PC-3 (cell line): ENCODE results near the gene CTU1. TPM values are rescaled to one million over a fixed set of nuclear protein-coding genes. Genes with fewer than 3 reads are reported as not detected.

Experiments
- ATAC-seq: fragments of 200-7000 bp; cut with Tn5 transposase; 2 replicates; pipeline ENCODE4 v1.9.1; 2020; ENCODE audit warnings: mild to moderate bottlenecking, moderate library complexity
- BruUV-seq: library from RNA; stranded (reverse); fragments of 400-500 nt; replicated peaks from 2 replicates; lab custom pipeline; 2021; lab: Mats Ljungman, UMichigan
- CTCF ChIA-PET: fragments of 300-600 bp; sonication (Branson Sonifier 250); formaldehyde crosslinking; loops from one replicate; lab custom pipeline; 2022; ENCODE audit warnings: antibody characterized with exemption; lab: Charles Lee
- POLR2A ChIA-PET: fragments of 300-600 bp; sonication (Branson Sonifier 250); formaldehyde crosslinking; loops from one replicate; lab custom pipeline; 2022; ENCODE audit warnings: antibody characterized with exemption; ENCODE audit not compliant: unreplicated experiment; lab: Charles Lee
- DNase-seq: peaks from one replicate; pipeline ENCODE4 v3.0.0-alpha.2; 2015
- H2AFZ ChIP-seq: fragments of 300-600 bp; sonication (generic); 2 replicates; pipeline ENCODE4 v1.6.0; 2016; ENCODE audit warnings: antibody characterized with exemption, low read length
- H3F3A ChIP-seq: fragments of 300-600 bp; sonication (generic); one replicate; pipeline ENCODE4 v1.6.0; 2017; ENCODE audit warnings: antibody characterized with exemption, low read length, control low read depth, mild to moderate bottlenecking; ENCODE audit not compliant: unreplicated experiment
- H3K27ac ChIP-seq: fragments of 300-600 bp; sonication (generic); 2 replicates; pipeline ENCODE4 v1.5.1; 2016; ENCODE audit warnings: mild to moderate bottlenecking, low read length
- H3K27me3 ChIP-seq: fragments of 300-600 bp; sonication (generic); 2 replicates; pipeline ENCODE4 v1.6.1; 2016; ENCODE audit warnings: low read length, mixed read lengths
- H3K36me3 ChIP-seq: fragments of 300-600 bp; sonication (generic); 2 replicates; pipeline ENCODE4 v1.6.1; 2016; ENCODE audit warnings: low read depth, mixed run types, low read length, mixed read lengths
- H3K4me1 ChIP-seq: fragments of 300-600 bp; sonication (generic); 2 replicates; pipeline ENCODE4 v1.5.1; 2016; ENCODE audit warnings: low read length; ENCODE audit not compliant: insufficient read depth
- H3K4me2 ChIP-seq: fragments of 300-600 bp; sonication (generic); 2 replicates; pipeline ENCODE4 v1.6.0; 2016; ENCODE audit warnings: low read length
- H3K4me3 ChIP-seq: fragments of 300-600 bp; sonication (generic); 2 replicates; pipeline ENCODE4 v1.5.1; 2016; ENCODE audit warnings: mild to moderate bottlenecking, low read length, mixed read lengths
- H3K79me2 ChIP-seq: fragments of 300-600 bp; sonication (generic); 2 replicates; pipeline ENCODE4 v1.6.1; 2017; ENCODE audit warnings: low read length, mixed read lengths
- H3K9ac ChIP-seq: fragments of 300-600 bp; sonication (generic); 2 replicates; pipeline ENCODE4 v1.6.0; 2016; ENCODE audit warnings: mild to moderate bottlenecking, low read length
- H3K9me2 ChIP-seq: fragments of 300-600 bp; sonication (generic); replicated peaks from 2 replicates; pipeline ENCODE4 v1.6.1; 2016; ENCODE audit warnings: mixed run types, low read length, mixed read lengths
- H3K9me3 ChIP-seq: fragments of 300-600 bp; sonication (generic); 2 replicates; pipeline ENCODE4 v1.6.1; 2016; ENCODE audit warnings: low read length, mixed read lengths
- H4K20me1 ChIP-seq: fragments of 300-600 bp; sonication (generic); 2 replicates; pipeline ENCODE4 v1.6.1; 2016; ENCODE audit warnings: low read length, mixed read lengths
- EZH2 ChIP-seq: fragments of 300-600 bp; sonication (generic); IDR thresholded peaks from one replicate; pipeline ENCODE4 v1.6.1; 2017; ENCODE audit warnings: antibody characterized with exemption, mild to moderate bottlenecking, low read length; ENCODE audit not compliant: unreplicated experiment
- EZH2phosphoT487 ChIP-seq: fragments of 300-600 bp; sonication (generic); IDR thresholded peaks from 2 replicates; pipeline ENCODE4 v1.6.1; 2018; ENCODE audit warnings: mild to moderate bottlenecking, antibody characterized with exemption, low read length, borderline replicate concordance
- intact Hi-C: fragments of 100-400 bp; cut with micrococcal nuclease; formaldehyde crosslinking; loops from 2 replicates; pipeline ENCODE4 v1.9.0; 2023
- total RNA-seq: library from RNA; depleted of rRNA; stranded (reverse); fragments of >200 nt; gene quantifications from 2 replicates; pipeline ENCODE4 v1.2.3, GENCODE V29; 2014
- TF ChIP-seq, protein P1 (sequence below): fragments of 300-600 bp; sonication (generic); conservative IDR thresholded peaks from 2 replicates; pipeline ENCODE4 v1.5.1; 2017; ENCODE audit warnings: antibody characterized with exemption, low read depth, mild to moderate bottlenecking, low read length

CTU1 gene
- total RNA-seq, 1 experiment from 2014 or later = 29.0 TPM

DNA sequence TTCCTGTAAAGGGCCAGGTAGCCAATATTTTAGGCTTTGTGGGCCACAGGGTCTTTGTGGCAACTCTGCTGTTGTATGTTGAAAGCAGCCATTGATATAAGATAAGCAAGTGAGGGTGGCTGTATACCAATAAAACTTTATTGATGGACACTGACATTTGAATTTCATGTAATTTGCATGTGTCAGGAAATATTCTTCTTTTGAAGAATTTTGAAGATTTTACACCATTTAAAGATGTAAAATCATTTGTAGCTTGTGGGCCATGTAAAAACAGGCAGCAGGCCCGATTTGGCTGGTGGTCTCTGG, 2.4 kb upstream of the CTU1 start:
- no peak overlapping the region for H2AFZ ChIP-seq
- H3K4me1 ChIP-seq = peaks cover 12% of the 10 kb centered on the region; the same call in 1 of the 2 replicates
- no peaks in the 10 kb centered on the region for H4K20me1 ChIP-seq
- H3K27ac ChIP-seq = no peak overlapping the region
- POLR2A ChIA-PET = no interaction called here
- H3K4me3 ChIP-seq = no peak overlapping the region
- DNase-seq (no peak), ATAC-seq (no peak)
- CTCF ChIA-PET = interaction anchor here (0.6 kb wide), 1 partner anchor 365 kb away, joined by 3 read pairs; no protein-coding TSS in a partner anchor
- no peaks in the 10 kb centered on the region for H3K9me2 ChIP-seq
- H3K9me3 ChIP-seq = no peaks in the 10 kb centered on the region
- intact Hi-C loops = no loop called here
- H3K4me2 ChIP-seq = no peak overlapping the region
- H3K79me2 ChIP-seq = peaks cover 23% of the 10 kb centered on the region
- no peak overlapping the region for H3K9ac ChIP-seq
- no peaks in the 10 kb centered on the region for H3K36me3 ChIP-seq
- peaks cover 24% of the 10 kb centered on the region for H3K27me3 ChIP-seq
- no peaks in the 10 kb centered on the region for H3F3A ChIP-seq
- TF ChIP-seq EZH2 = no peak
- TF ChIP-seq, protein P1, sequence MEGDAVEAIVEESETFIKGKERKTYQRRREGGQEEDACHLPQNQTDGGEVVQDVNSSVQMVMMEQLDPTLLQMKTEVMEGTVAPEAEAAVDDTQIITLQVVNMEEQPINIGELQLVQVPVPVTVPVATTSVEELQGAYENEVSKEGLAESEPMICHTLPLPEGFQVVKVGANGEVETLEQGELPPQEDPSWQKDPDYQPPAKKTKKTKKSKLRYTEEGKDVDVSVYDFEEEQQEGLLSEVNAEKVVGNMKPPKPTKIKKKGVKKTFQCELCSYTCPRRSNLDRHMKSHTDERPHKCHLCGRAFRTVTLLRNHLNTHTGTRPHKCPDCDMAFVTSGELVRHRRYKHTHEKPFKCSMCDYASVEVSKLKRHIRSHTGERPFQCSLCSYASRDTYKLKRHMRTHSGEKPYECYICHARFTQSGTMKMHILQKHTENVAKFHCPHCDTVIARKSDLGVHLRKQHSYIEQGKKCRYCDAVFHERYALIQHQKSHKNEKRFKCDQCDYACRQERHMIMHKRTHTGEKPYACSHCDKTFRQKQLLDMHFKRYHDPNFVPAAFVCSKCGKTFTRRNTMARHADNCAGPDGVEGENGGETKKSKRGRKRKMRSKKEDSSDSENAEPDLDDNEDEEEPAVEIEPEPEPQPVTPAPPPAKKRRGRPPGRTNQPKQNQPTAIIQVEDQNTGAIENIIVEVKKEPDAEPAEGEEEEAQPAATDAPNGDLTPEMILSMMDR = no peak
- no peak for TF ChIP-seq EZH2phosphoT487
- no TSS peak for BruUV-seq

DNA sequence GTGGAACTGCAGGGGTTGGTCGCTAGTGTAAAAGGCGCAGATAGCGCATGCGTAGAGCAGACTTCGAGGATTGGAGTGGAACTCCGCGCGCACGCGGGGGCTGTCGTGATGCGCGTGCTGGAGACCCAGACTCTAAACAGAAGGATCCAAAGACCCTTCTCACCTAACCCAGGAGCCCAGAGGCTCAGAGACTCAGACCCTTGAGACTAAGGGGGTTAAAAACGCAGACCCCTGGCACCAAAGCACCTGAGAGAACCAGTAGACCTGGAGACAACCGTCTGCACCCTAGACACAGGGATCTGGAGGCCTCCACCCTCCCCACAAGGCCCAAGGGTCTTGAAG, 567 bp upstream of the CTU1 start:
- peak overlapping the region; percentile 26 for H3K9ac ChIP-seq
- peaks cover 36% of the 10 kb centered on the region for H3K79me2 ChIP-seq
- peaks cover 9% of the 10 kb centered on the region for H3K27me3 ChIP-seq
- BruUV-seq = TSS peak; percentile 46
- ATAC-seq (peak; percentile 35), DNase-seq (no peak)
- POLR2A ChIA-PET = no interaction called here
- H4K20me1 ChIP-seq = no peaks in the 10 kb centered on the region
- TF ChIP-seq, protein P1 = no peak
- TF ChIP-seq EZH2 (no peak), EZH2phosphoT487 (no peak)
- H2AFZ ChIP-seq = peak overlapping the region; percentile 88
- intact Hi-C loops = loop anchor here (5.0 kb wide), 1 partner anchor 306 kb away; no protein-coding TSS in a partner anchor
- H3K36me3 ChIP-seq = peaks cover 3% of the 10 kb centered on the region
- H3K4me2 ChIP-seq = peak overlapping the region; percentile 80
- H3K4me1 ChIP-seq = peaks cover 13% of the 10 kb centered on the region; the same call in 1 of the 2 replicates
- H3F3A ChIP-seq = no peaks in the 10 kb centered on the region
- no peak overlapping the region for H3K27ac ChIP-seq
- H3K9me3 ChIP-seq = no peaks in the 10 kb centered on the region
- CTCF ChIA-PET = no interaction called here
- H3K9me2 ChIP-seq = no peaks in the 10 kb centered on the region
- peak overlapping the region; percentile 91 for H3K4me3 ChIP-seq

DNA sequence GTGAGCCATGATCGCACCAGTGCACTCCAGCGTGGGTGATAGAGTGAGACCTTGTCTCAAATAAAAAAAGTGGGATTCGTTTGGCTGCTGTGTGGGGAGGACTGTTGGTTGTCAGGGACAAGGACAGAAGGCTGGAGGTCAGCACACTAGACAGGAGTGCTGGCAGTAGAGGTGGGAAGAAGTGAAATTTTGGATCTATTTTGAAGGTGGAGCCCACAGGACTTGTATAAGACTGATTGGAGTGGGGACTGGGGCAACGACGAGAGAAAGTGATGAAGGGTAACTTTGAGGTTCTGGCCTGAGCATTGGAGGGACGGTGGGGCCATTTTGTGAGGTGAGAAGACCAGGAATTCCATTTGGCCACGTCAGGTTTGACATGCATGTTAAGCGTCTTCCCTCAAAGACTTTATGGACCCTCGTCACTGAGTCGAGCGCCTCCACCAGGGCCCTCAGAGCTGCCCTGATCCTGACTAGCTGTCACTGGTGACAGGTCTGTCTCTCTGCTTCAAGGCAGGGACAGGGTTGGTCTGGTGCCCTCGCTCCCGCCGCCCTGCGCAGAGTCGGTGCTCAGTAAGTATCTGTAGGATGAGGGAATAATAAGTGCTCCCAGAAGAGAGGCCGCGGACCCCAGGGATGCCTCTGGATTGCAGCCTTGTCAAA, 673 bp downstream of the CTU1 start:
- TF ChIP-seq EZH2phosphoT487 = no peak
- TF ChIP-seq, protein P1 = peak; percentile 31
- ATAC-seq = peak; percentile 9
- H3K4me3 ChIP-seq = peak overlapping the region; percentile 91
- peaks cover 45% of the 10 kb centered on the region for H3K79me2 ChIP-seq
- peak overlapping the region; percentile 96 for H3K4me2 ChIP-seq
- BruUV-seq = TSS peak; percentile 65
- H3K4me1 ChIP-seq = peaks cover 17% of the 10 kb centered on the region; the same call in 1 of the 2 replicates
- H3K9me3 ChIP-seq = no peaks in the 10 kb centered on the region
- peaks cover 12% of the 10 kb centered on the region for H3K36me3 ChIP-seq
- CTCF ChIA-PET = no interaction called here
- intact Hi-C loops = loop anchor here (5.0 kb wide), 1 partner anchor 305 kb away; no protein-coding TSS in a partner anchor
- peak overlapping the region; percentile 39 for H3K27ac ChIP-seq
- H3F3A ChIP-seq = no peaks in the 10 kb centered on the region
- POLR2A ChIA-PET = no interaction called here
- H3K27me3 ChIP-seq = no peaks in the 10 kb centered on the region
- DNase-seq = peak; percentile 40
- H3K9ac ChIP-seq = peak overlapping the region; percentile 90
- H2AFZ ChIP-seq = peak overlapping the region; percentile 70
- no peaks in the 10 kb centered on the region for H3K9me2 ChIP-seq
- peaks cover 4% of the 10 kb centered on the region for H4K20me1 ChIP-seq
